ENCODE measurements around the gene LIPH. TPM values are rescaled to one million over a fixed set of nuclear protein-coding genes. Genes with fewer than 3 reads are reported as not detected.

Gene LIPH
- total RNA-seq, 1 donor, result under 0.01 TPM

DNA sequence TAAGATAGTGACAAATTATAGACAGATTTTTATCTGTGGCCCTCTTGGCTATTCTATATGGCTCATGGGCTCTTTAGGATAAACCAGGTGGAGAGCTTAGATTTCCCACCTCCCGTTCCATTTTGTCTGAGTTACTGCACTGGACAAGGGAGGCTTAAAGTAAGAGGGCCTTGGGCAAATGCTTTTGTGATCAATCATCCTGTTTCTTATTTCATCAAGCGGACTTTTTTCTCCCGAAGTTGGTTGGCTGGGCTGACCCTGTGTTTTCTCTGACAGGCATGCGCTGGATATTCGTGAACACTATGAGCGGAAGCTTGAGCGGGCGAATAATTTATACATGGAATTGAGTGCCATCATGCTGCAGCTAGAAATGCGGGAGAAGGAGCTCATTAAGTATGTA is 86.9 kb downstream of the LIPH start:
- H3K4me3 ChIP-seq (ENCODE audit: low read depth, low read length), result no peak overlapping the region
- TF ChIP-seq, protein P1, sequence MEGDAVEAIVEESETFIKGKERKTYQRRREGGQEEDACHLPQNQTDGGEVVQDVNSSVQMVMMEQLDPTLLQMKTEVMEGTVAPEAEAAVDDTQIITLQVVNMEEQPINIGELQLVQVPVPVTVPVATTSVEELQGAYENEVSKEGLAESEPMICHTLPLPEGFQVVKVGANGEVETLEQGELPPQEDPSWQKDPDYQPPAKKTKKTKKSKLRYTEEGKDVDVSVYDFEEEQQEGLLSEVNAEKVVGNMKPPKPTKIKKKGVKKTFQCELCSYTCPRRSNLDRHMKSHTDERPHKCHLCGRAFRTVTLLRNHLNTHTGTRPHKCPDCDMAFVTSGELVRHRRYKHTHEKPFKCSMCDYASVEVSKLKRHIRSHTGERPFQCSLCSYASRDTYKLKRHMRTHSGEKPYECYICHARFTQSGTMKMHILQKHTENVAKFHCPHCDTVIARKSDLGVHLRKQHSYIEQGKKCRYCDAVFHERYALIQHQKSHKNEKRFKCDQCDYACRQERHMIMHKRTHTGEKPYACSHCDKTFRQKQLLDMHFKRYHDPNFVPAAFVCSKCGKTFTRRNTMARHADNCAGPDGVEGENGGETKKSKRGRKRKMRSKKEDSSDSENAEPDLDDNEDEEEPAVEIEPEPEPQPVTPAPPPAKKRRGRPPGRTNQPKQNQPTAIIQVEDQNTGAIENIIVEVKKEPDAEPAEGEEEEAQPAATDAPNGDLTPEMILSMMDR (IDR thresholded peaks at IDR 0.05; ENCODE audit: insufficient read depth, low read depth, low read length), result no peak
- DNase-seq (ENCODE audit: low read depth), result no peak

DNA sequence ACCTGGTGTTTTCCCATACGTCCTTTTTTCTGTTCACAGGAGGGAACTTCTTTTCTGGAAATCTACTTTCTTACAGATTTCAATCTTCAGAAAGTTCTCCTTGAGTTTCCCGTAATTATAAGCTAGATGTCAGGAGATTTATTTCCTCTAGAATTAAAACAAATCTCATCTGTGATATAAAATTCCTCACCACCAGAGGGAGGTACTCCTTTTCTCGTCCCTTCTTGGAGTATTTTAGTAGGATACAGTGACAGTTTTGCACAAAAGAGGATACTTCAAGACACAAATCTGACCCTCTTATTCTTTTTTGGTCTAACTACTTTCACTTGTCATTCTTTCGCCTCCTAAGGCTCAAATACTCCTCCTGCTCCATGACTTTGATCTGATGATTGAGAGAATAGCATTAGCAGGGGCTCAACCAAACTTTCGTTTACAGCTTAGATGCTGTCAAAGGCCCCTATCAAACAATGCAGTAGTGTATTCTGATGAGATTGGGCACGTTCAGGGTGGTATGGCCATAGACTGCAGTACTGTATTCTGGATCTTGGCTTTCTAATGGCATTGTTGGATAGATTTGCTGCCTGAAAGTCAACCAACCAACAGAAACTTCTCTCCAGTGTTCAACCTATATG is 91.6 kb downstream of the LIPH start:
- TF ChIP-seq, protein P1 (IDR thresholded peaks at IDR 0.05; ENCODE audit: insufficient read depth, low read depth, low read length), result peak; percentile 43
- DNase-seq (ENCODE audit: low read depth), result peak; percentile 22
- H3K4me3 ChIP-seq (ENCODE audit: low read depth, low read length), result no peak overlapping the region

DNA sequence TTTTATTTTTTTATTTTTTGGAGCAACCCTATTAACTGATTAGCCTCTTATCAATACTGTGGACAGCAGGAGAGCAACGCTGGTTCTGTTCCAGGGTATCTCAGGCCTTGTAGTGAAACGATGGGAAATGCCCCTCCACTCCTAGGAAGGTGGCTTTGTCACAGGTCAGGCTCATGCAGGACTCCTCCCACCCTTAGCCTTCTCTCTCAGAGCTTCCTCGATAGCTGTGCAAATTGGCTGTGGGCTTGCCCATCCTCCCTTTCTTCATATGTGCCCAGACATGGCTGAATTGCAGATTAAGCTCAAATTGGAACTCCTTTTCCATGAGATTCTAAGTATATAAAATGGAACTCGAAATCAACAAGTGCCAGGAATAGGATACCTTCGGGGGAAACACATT is 92.1 kb downstream of the LIPH start:
- no peak overlapping the region for H3K4me3 ChIP-seq (ENCODE audit: low read depth, low read length)
- TF ChIP-seq, protein P1 (IDR thresholded peaks at IDR 0.05; ENCODE audit: insufficient read depth, low read depth, low read length), result no peak
- DNase-seq (ENCODE audit: low read depth), result no peak

DNA sequence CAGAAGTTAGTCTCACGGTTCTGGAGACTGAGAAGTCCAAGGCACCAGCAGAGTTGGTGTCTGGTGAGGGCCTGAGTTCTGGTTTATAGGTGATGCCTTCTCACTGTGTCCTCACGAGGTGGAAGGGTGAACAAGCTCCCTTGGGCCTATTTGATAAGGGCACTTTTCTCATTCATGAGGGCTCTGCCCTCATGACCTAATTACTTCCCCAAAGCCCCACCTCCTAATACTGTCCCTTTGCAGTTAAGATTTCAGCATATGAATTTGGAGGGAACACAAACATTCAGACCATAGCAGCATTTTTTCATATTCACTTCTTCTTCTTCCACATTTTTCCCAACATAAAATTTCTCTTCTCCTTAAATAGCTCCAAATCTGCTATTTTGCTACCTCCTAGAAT is 95.0 kb downstream of the LIPH start:
- H3K4me3 ChIP-seq (ENCODE audit: low read depth, low read length), result no peak overlapping the region
- DNase-seq (ENCODE audit: low read depth), result no peak
- TF ChIP-seq, protein P1 (IDR thresholded peaks at IDR 0.05; ENCODE audit: insufficient read depth, low read depth, low read length), result no peak

Other genes starting within 250 kb of the LIPH start
- gene MAP3K13, start 189.5 kb downstream of the LIPH start, total RNA-seq, result 11.6 and 22.9 TPM in 2 replicates
- gene TMEM41A, start 53.6 kb downstream of the LIPH start, total RNA-seq, result 12.2 and 13.4 TPM in 2 replicates
- 22.2 and 29.4 TPM in 2 replicates for gene SENP2, start 33.7 kb upstream of the LIPH start, total RNA-seq

All from fibroblast of villous mesenchyme (primary cell).